ENCODE measurements around the gene NEO1.
A peak's percentile ranks its signal among the peaks of the same experiment; 100 is the strongest.

Gene NEO1

GRCh38 chr15:73074241-73074640 is 22.0 kb downstream of the NEO1 start:
- no peak for FAIRE-seq

DNA sequence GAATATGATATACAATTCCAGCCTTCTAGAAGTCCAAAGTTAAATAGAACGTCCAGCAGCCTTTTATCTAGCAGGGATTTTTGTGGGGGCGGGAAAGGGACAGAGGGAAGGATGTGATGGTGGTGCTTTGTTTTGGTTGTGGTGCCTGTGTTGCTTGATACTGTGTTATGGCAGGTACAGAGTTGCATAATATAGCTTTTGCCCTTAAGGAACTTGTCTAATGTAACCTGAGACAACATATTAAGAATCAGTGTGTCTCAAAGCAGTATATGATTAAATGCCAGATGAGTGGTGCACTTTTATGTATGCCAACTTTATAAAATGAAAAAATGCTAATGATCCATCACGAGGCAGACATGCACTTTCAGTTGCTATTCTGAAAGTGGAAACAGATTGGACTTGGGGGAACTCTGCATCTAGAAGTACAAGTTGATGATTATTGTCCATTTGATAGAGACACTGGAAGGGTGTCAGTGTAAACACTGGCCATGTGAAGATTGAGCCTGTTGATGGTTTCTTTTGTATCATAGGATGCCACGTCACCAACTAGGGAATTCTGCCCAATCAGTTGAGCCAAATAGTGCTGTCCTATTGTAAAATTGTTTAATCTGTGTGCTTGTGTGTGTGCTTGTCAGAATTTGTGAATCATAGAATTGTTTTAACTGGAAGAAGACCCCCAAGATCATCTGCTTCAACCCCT is 23.0 kb downstream of the NEO1 start:
- no peak for FAIRE-seq
- DNase-seq (ENCODE audit: low spot score): no peak

More at GRCh38 chr15:73074241-73074640, 22.0 kb downstream of the NEO1 start:
- no peak for DNase-seq (ENCODE audit: low spot score)

DNA sequence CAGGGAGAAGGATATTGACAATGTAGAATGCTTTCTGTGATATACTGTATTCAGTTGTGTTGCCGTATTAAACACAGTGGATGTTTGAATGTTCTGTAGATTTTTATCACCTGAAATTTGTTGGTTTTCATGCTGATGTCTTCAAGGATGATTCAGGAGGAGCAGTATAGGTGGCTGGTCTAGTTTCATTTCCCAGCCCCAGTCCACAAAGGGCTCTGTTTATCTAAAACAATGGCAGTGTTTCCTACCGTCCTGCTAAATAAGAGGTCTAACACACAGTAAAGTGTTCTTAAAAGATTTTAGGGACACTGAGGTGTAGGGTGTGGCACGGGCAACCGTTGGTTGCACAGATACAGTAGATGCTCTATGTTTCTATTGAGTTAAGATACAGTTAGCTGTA is 26.0 kb downstream of the NEO1 start:
- no peak for DNase-seq (ENCODE audit: low spot score)
- FAIRE-seq: no peak

DNA sequence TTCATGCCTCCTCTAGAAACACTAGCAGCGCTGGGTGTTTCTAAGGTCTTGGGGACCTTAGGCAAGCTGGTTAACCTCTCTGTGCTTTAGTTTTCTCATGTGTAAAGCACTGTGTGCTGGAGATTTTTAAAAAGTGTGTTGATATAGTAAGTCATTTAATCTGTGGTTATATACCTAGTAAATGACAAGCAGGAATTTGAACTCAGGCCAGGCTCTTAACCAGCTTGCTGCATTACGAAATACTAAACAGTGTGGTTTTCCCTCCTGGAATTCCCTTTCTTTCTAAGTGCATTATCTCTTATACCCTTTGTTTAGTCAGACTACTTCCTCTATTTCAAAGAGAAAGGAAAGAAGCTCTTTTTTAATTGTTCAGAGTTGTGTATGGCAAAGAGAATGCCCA is 26.5 kb downstream of the NEO1 start:
- DNase-seq (ENCODE audit: low spot score): peak; percentile 11
- FAIRE-seq: no peak

DNA sequence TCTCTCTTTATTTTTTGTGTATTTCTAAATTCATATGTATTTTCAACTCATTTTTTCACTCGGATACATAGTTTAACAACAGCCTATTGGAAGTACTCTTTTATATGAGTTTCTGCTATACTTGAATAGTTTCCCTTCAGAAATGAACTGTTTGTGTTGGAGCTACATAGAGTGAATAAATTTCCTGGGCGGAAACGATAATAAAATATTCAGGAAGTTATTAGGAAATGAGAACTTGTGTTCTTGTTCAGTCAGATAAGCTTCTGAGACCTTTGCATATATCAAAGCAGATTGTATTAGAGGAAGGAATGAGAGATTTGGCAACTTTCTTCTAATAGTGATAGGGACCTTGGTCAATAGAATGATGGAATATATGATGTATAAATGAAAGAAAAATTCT is 27.3 kb downstream of the NEO1 start:
- no peak for DNase-seq (ENCODE audit: low spot score)
- FAIRE-seq: no peak

- no peak for FAIRE-seq
- DNase-seq (ENCODE audit: low spot score): peak; percentile 6
Observed at GRCh38 chr15:73081321-73081958, 29.2 kb downstream of the NEO1 start.

DNA sequence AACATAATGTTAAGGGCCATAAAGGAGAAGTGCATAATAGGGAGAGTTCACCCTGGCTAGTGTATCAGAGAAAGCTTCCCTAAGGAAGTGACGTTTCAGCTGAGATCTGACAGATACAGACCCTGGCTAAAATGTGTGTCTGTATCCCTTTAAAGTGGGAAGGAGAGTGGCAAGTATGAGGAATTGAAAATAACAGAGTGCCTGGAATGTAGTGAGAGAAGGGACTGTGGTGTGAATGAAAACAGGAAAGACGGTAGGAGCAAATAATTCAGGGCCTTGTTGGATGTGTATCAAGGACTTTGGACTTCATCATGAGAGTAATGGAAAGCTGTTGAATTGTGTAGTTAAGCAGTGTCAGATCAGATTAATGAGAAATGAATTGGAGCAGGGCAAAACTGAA is 30.5 kb downstream of the NEO1 start:
- FAIRE-seq (no peak), DNase-seq (ENCODE audit: low spot score) (no peak)

DNA sequence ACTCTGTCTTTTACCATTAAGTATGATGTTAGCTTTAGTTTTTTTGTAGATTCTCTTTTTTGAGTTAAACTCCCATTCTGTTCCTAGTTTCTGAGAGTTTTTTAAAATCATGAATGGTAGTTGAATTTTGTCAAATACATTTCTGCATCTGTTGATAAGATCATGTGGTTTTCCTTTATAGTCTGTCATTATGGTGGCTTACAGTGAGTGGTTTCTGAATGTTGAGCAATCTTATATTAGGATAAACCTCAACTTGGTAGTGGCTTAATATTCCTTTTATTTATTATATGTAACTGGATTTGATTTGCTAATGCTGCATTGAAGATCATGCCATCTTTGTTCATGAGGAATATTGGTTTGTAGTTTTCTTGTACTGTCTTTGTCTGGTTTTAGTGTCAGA is 34.8 kb downstream of the NEO1 start:
- no peak for FAIRE-seq
- DNase-seq (ENCODE audit: low spot score): no peak

DNA sequence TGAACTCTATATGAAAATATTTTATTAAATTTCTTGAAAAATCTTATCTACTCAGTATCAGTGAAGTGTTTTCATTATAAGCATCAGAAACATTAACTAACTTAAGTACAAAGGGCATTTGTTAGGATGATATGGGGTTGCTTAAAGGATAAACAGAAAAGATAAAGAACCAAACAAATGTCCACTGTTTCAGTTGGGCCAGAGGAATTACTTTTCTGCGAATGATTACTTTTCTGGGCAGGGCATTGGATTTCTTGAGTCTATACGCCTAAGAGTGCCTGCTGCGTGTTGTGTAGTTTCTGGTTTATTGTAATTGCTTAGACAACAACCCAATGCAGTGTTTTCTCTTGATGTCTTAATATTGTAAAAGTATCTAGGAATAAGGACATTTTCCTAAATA is 52.8 kb downstream of the NEO1 start:
- FAIRE-seq (no peak), DNase-seq (ENCODE audit: low spot score) (no peak)

- DNase-seq (ENCODE audit: low spot score) (no peak), FAIRE-seq (no peak)
Observed at GRCh38 chr15:73108676-73109075, 56.4 kb downstream of the NEO1 start.

GRCh38 chr15:73109765-73110164 is 57.5 kb downstream of the NEO1 start:
- no peak for FAIRE-seq
- no peak for DNase-seq (ENCODE audit: low spot score)

DNA sequence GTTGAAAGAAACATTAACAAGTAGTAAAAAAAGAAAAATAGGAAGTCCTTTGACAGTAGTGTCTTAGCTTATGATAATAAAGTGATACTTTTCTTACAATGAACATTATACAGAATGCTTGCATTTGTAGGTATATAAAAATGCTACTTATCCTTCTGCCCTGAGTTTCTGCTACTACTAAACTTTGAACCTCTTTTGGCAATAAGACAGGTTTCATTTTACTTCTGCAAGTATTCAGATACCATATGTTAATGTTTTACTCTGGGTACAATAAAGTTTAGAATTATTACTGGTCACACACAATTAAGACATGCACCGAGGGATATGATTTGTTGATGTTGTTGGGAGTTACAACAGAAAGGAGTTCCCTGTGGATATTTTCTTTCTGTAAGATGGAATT is 57.9 kb downstream of the NEO1 start:
- FAIRE-seq: no peak
- DNase-seq (ENCODE audit: low spot score): no peak

DNA sequence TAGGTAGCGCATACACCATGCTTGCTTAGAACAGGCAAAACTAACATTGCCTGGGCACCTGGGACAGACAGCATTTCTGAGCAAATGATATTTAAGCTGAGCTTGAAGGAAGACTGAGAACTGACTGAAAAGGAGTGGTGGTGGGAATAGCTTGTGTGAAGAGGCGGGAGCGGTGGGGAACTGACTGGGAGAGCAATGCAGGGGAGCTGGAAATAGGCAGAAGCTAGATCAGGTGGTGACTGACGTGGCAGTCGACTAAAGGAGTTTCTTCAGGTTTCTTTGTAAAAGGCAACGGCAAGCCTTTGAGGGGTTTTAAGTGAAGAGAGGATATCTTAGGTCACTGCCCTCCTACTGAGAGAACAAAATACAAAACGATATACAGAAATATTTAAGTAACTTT is 61.8 kb downstream of the NEO1 start:
- FAIRE-seq (no peak), DNase-seq (ENCODE audit: low spot score) (no peak)

DNA sequence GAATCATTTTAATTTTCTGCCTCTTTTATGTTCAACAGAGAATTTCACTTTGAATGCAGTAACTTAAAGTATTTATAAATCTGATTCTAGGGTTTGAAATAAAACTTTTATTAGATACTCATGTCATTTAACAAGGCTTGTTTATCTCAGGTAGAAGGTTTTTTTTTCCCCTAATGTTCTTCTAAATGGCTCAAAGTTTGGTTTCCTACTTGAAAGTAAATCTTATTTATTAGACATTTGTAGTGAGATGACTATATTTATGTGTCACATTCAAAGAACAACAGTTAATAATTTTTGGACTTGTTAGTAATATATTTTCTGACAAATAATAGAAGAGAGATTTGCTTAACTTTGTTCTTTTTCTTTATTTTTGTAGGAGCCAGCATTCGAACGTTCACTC is 63.9 kb downstream of the NEO1 start:
- FAIRE-seq: no peak
- DNase-seq (ENCODE audit: low spot score): no peak

DNA sequence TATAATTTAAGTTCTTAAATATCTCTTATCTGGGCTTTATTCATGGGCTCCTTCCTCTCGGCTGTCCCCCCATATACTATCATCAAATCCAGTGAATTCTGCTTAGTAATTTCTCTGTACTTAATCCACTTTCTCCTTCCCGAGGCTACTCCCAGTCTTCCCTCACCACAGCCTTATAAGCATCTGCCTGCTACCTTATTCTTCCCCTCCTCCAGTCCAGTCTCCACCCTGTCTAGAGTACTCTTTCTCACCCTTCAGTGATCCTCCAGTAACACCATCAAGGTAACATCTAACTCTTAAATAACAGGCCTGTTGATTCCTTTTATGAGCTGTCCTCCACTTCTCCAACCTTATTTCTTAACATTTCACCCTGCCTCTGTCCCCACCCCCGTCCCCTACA is 65.8 kb downstream of the NEO1 start:
- DNase-seq (ENCODE audit: low spot score) (no peak), FAIRE-seq (no peak)

DNA sequence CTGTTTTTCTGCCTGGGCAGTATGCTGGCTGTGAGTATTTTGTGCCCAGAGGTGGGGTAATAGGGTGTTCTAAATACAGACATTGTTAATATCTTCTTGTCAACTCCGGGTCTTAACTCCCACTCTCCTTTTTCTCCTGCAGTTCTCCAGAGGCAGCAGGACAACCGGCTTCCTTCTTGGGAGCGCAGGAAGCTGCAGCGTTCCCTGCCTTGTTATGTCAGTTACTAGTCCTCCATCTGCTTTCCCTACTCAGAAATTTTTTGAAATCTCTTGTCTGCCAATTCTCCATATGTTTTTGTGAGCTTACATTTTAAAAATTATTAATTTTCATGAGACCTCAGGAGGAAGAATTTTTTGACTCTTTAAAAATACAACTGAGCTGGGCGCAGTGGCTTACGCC is 67.2 kb downstream of the NEO1 start:
- DNase-seq (ENCODE audit: low spot score): no peak
- FAIRE-seq: no peak

GRCh38 chr15:73120269-73120668 is 68.0 kb downstream of the NEO1 start:
- DNase-seq (ENCODE audit: low spot score): no peak
- FAIRE-seq: no peak

DNA sequence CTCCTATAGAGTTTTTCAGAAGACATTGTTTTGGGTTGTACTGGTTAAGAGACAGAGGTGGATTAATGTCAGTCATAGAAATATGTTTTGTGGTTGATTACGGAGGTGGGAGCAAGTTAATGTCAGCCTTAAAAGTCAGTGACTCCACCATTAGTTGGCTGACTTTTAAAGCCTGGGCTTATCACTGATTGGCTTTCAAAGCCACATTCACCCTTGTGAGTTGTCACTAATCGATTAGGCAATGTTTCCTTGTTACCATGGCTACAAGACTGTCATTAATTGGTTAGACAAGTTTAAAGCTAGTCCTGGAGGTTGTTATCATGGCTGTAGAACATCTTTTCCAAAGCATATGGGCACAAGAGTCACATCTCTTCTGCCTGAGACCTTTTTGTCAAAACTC is 73.0 kb downstream of the NEO1 start:
- FAIRE-seq (no peak), DNase-seq (ENCODE audit: low spot score) (no peak)

DNA sequence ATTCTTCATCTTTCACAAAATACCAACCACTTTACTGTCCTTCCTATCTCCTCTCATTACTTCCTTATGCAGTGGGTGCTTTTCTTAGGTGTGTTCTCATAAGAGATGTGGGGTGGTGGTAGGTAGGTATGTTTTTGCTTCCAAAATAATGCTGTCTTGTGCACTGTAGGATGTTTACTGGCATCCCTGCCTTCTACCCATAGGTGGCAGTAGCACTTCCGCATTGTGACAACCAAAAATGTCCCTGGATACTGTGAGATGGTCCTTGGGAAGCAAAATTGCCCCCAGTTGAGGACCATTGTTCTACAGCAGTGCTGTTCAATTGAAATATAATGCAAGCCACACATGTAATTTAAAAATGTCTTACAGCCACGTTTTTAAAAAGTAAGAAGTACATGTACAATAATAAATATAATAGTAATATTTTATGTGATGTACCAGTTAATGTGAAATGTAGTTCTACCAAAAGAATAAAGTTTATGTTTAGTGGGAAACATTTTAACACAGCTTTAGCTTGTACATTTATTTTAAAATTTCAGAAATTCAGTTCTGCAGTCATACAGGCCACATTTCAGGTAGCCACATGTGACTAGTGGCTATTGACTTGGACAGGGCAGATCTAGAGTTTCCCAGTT is 75.2 kb downstream of the NEO1 start:
- peak; percentile 39 for DNase-seq (ENCODE audit: low spot score)
- peak; percentile 75 for FAIRE-seq

GRCh38 chr15:73130830-73131229 is 78.6 kb downstream of the NEO1 start:
- FAIRE-seq (no peak), DNase-seq (ENCODE audit: low spot score) (no peak)

GRCh38 chr15:73134196-73134595 is 81.9 kb downstream of the NEO1 start:
- no peak for DNase-seq (ENCODE audit: low spot score)
- no peak for FAIRE-seq

DNA sequence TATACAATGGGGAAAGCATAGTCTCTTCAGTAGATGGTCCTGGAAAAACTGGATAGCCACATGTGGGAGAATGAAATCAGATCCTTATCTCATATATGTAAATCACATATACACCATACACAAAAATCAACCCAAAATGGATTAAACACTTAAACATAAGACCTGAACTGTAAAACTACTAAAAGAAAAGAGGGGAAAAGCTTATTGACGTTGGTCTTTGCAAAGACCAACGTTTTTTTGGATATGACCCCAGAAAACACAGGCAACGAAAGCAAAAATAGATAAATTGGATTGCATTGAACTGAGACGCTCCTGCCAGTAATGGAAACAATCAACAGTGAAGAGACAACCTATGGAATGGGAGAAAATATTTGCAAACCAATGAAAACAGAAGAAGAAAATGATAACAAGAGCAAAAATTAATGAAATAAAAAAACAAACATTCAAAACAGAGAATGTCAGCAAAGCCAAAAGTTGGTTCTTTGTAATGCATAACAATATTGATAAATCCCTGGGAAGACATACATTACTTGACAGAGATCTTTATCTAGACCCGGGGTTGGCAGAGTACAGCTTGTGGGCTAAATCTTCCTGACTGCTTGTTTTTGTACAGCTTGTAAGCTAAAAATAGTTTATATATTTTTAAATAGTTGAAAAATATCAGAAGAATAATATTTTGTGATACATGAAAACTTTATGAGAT is 86.9 kb downstream of the NEO1 start:
- DNase-seq (ENCODE audit: low spot score) (no peak), FAIRE-seq (no peak)
